Ovary (tissue), 9 donors: ENCODE measurements around the gene LANCL2. TPM values are rescaled to one million over a fixed set of nuclear protein-coding genes. Genes with fewer than 3 reads are reported as not detected.

Source experiments
- DNase-seq, 5 donors: peaks; one replicate each; pipeline ENCODE4 v3.0.0-alpha.2; 2019 to 2020
- H3K27ac ChIP-seq, 2 donors: fragments of 200-600 bp; one replicate each; pipeline versions ENCODE4 v1.5.1 to v1.8.0; 2019 to 2022
- H3K27me3 ChIP-seq: fragments of 200-600 bp; one replicate; pipeline ENCODE4 v1.8.0; 2022
- H3K36me3 ChIP-seq: fragments of 200-600 bp; sonication (generic); one replicate; pipeline ENCODE4 v1.5.1; 2019
- H3K4me1 ChIP-seq: one replicate; pipeline ENCODE4 v1.8.1; 2013; ENCODE audit warnings: mild to moderate bottlenecking, moderate library complexity; ENCODE audit not compliant: insufficient read depth
- H3K4me3 ChIP-seq: fragments of 200-600 bp; sonication (generic); one replicate; pipeline ENCODE4 v1.5.1; 2017
- H3K9me3 ChIP-seq, 2 donors: fragments of 200-600 bp in 1 of 2; sonication (generic) in 1 of 2; one replicate each; pipeline versions ENCODE4 v1.5.1 to v1.8.1; 2013 to 2019; ENCODE audit warnings: mild to moderate bottlenecking in 1 of 2, moderate library complexity in 1 of 2
- CTCF ChIP-seq, 3 donors: fragments of 450-650 bp in 2 of 3; fragments of 200-600 bp in 1 of 3; IDR thresholded peaks; one replicate each; pipeline versions ENCODE4 v1.5.1 to v1.8.0; 2016 to 2022; ENCODE audit warnings: antibody characterized with exemption in 3 of 3, mild to moderate bottlenecking in 1 of 3
- EP300 ChIP-seq: sonication (generic); formaldehyde crosslinking; IDR thresholded peaks from one replicate; pipeline ENCODE4 v1.6.1; 2017; ENCODE audit warnings: antibody characterized with exemption
- POLR2A ChIP-seq: fragments of 450-650 bp; IDR thresholded peaks from one replicate; pipeline ENCODE4 v1.6.1; 2017; ENCODE audit warnings: antibody characterized with exemption, mild to moderate bottlenecking, moderate library complexity
- WGBS, 3 donors: extraction: QIAGEN DNeasy Blood & Tissue Kit in 1 of 3; methylation state at CpG; one replicate each; pipeline versions ENCODE4 v1.1.5 to v1.1.7; 2013 to 2017; 5-methylcytosine and 5-hydroxymethylcytosine counted together
- intact Hi-C, 4 donors: fragments of 100-400 bp; cut with DNase I; formaldehyde crosslinking; loops; one replicate each; pipeline versions ENCODE4 v1.11.0 to v1.15.1; 2022 to 2023
- polyA plus RNA-seq, 2 donors: library from polyadenylated mRNA; stranded (reverse); fragments of 200-250 nt in 1 of 2; fragments of 350-450 nt in 1 of 2; fragmentation: Illumina TruSeq in 1 of 2; extraction: RNeasy Lipid Tissue Mini Kit (QIAGEN cat#74804) in 1 of 2; gene quantifications; one replicate each; pipeline ENCODE4 v1.2.3, GENCODE V29; 2013 to 2014
- total RNA-seq, 7 donors: library from RNA; depleted of rRNA in 2 of 7; stranded (reverse); fragments of >200 nt in 2 of 7; fragmentation: NEBNext Ultra II Directional in 3 of 7; extraction: Animal tissue kit (Norgen Biotek cat#: 25700) in 3 of 7; gene quantifications; one replicate each; pipeline versions ENCODE4 v1.1.0 to v1.2.4, GENCODE V29; 2016 to 2023
- donor health status: DM: no; HTN: no; CAD: no; lungs with moderate emphysema.
- donor health status: DM: no; HTN: no; CAD: no.
- donor health status: Bipolar disorder and iron deficiency.
- donor health status: DM: yes; HTN: yes; CAD: no.
- donor health status: DM: no; HTN: no; CAD: no.
- donor health status: DM: yes; HTN: yes; CAD: no.

Gene LANCL2
- total and polyA plus RNA-seq, 9 donors, result 7.5 to 20.4 (median 16.8) TPM

- Histone ChIP-seq H3K27me3 (no peaks in the 10 kb centered on the region), H3K9me3 (no peaks in the 10 kb centered on the region), H3K36me3 (no peaks in the 10 kb centered on the region), H3K4me3 (no peak overlapping the region), H3K4me1 (peaks cover 7% of the 10 kb centered on the region), H3K27ac (no peak overlapping the region)
- TF ChIP-seq POLR2A, result no peak
- no peak for TF ChIP-seq EP300
- no peak for TF ChIP-seq CTCF (IDR thresholded peaks at IDR 0.05)
- no peak for DNase-seq
- 95 to 98% (median 97%) methylated on average over 10 of the region's 10 CpGs for WGBS, 3 donors
- intact Hi-C loops, result no loop called here
Measured at GRCh38 chr7:55473932-55474331, 108.8 kb downstream of the LANCL2 start.

- Histone ChIP-seq H3K9me3 (no peaks in the 10 kb centered on the region), H3K4me3 (no peak overlapping the region), H3K36me3 (no peaks in the 10 kb centered on the region), H3K4me1 (peaks cover 7% of the 10 kb centered on the region), H3K27me3 (no peaks in the 10 kb centered on the region), H3K27ac (no peak overlapping the region)
- intact Hi-C loops, result no loop called here
- no peak for TF ChIP-seq POLR2A
- 90 to 92% (median 91%) methylated on average over 22 of the region's 22 CpGs for WGBS, 3 donors
- DNase-seq, result no peak
Measured at GRCh38 chr7:55474944-55475854, 110.1 kb downstream of the LANCL2 start.

GRCh38 chr7:55475855-55476803 lies 111.0 kb downstream of the LANCL2 start:
- WGBS, 3 donors, result 83 to 92% (median 87%) methylated on average over 18 to 19 of the region's 19 CpGs
- no peak for DNase-seq
- Histone ChIP-seq H3K4me3 (no peak overlapping the region), H3K4me1 (peaks cover 7% of the 10 kb centered on the region), H3K27ac (no peak overlapping the region), H3K36me3 (no peaks in the 10 kb centered on the region), H3K9me3 (no peaks in the 10 kb centered on the region), H3K27me3 (no peaks in the 10 kb centered on the region)
- TF ChIP-seq EP300 (no peak), CTCF (IDR thresholded peaks at IDR 0.05) (no peak), POLR2A (no peak)
- intact Hi-C loops, result no loop called here

- Histone ChIP-seq H3K27ac (no peak overlapping the region), H3K27me3 (no peaks in the 10 kb centered on the region), H3K4me1 (peaks cover 7% of the 10 kb centered on the region), H3K4me3 (no peak overlapping the region), H3K9me3 (no peaks in the 10 kb centered on the region), H3K36me3 (no peaks in the 10 kb centered on the region)
- WGBS, 3 donors, result 90 to 92% (median 90%) methylated on average over 19 of the region's 19 CpGs
- intact Hi-C loops, result no loop called here
- TF ChIP-seq EP300, result no peak
- TF ChIP-seq POLR2A, result no peak
- TF ChIP-seq CTCF (IDR thresholded peaks at IDR 0.05), result no peak
- DNase-seq, result no peak
Measured at GRCh38 chr7:55476852-55477780, 112.0 kb downstream of the LANCL2 start.
